ENCODE measurements around the gene GP1BA. TPM values are rescaled to one million over a fixed set of nuclear protein-coding genes. Genes with fewer than 3 reads are reported as not detected.
A peak's percentile ranks its signal among the peaks of the same experiment; 100 is the strongest.
"Not testable (repeated sequence)": the region's sequence is repeated elsewhere in the genome, so short reads cannot be mapped to it uniquely, and the experiment has no call there.

GP1BA gene
- total RNA-seq, 1 donor from 2014 or later, result 0.47 TPM

- Mint-ChIP-seq H3K4me1 (ENCODE audit: low read depth, unreplicated experiment) (peaks cover 4% of the 10 kb centered on the region), H3K4me3 (ENCODE audit: unreplicated experiment) (no peak overlapping the region), H3K27me3 (ENCODE audit: unreplicated experiment) (peaks cover 4% of the 10 kb centered on the region), H3K27ac (ENCODE audit: unreplicated experiment) (no peak overlapping the region), H3K36me3 (ENCODE audit: unreplicated experiment) (no peaks in the 10 kb centered on the region), H3K9me3 (ENCODE audit: unreplicated experiment) (no peaks in the 10 kb centered on the region)
- no peak for TF ChIP-seq CTCF (IDR thresholded peaks at IDR 0.05; ENCODE audit: partially characterized antibody, unreplicated experiment)
- DNase-seq, result no peak
Measured at GRCh38 chr17:4920351-4921048, 11.6 kb upstream of the GP1BA start.

GRCh38 chr17:4921320-4921719 lies 10.8 kb upstream of the GP1BA start:
- H3K36me3 Mint-ChIP-seq (ENCODE audit: unreplicated experiment), result no peaks in the 10 kb centered on the region
- no peak for DNase-seq
- H3K9me3 Mint-ChIP-seq (ENCODE audit: unreplicated experiment), result no peaks in the 10 kb centered on the region
- no peak overlapping the region for H3K27ac Mint-ChIP-seq (ENCODE audit: unreplicated experiment)
- no peak for TF ChIP-seq CTCF (IDR thresholded peaks at IDR 0.05; ENCODE audit: partially characterized antibody, unreplicated experiment)
- H3K4me3 Mint-ChIP-seq (ENCODE audit: unreplicated experiment), result no peak overlapping the region
- peaks cover 4% of the 10 kb centered on the region for H3K4me1 Mint-ChIP-seq (ENCODE audit: low read depth, unreplicated experiment)
- H3K27me3 Mint-ChIP-seq (ENCODE audit: unreplicated experiment), result peaks cover 4% of the 10 kb centered on the region

- H3K27ac Mint-ChIP-seq (ENCODE audit: unreplicated experiment), result not testable (repeated sequence)
Measured at GRCh38 chr17:4926577-4927335, 5.3 kb upstream of the GP1BA start.

GRCh38 chr17:4928881-4929280 lies 3.2 kb upstream of the GP1BA start:
- H3K27me3 Mint-ChIP-seq (ENCODE audit: unreplicated experiment), result peaks cover 8% of the 10 kb centered on the region
- no peak overlapping the region for H3K27ac Mint-ChIP-seq (ENCODE audit: unreplicated experiment)
- DNase-seq, result no peak
- peaks cover 3% of the 10 kb centered on the region for H3K9me3 Mint-ChIP-seq (ENCODE audit: unreplicated experiment)
- H3K4me3 Mint-ChIP-seq (ENCODE audit: unreplicated experiment), result no peak overlapping the region
- H3K36me3 Mint-ChIP-seq (ENCODE audit: unreplicated experiment), result peaks cover 8% of the 10 kb centered on the region
- no peaks in the 10 kb centered on the region for H3K4me1 Mint-ChIP-seq (ENCODE audit: low read depth, unreplicated experiment)
- no peak for TF ChIP-seq CTCF (IDR thresholded peaks at IDR 0.05; ENCODE audit: partially characterized antibody, unreplicated experiment)

More at GRCh38 chr17:4926577-4927335, 5.3 kb upstream of the GP1BA start:
- not testable (repeated sequence) for H3K4me1 Mint-ChIP-seq (ENCODE audit: low read depth, unreplicated experiment); H3K36me3 Mint-ChIP-seq (ENCODE audit: unreplicated experiment); H3K9me3 Mint-ChIP-seq (ENCODE audit: unreplicated experiment); DNase-seq; H3K27me3 Mint-ChIP-seq (ENCODE audit: unreplicated experiment)
- peak overlapping the region; percentile 9 for H3K4me3 Mint-ChIP-seq (ENCODE audit: unreplicated experiment)

GRCh38 chr17:4932756-4933155 lies 679 bp downstream of the GP1BA start:
- no peak for TF ChIP-seq CTCF (IDR thresholded peaks at IDR 0.05; ENCODE audit: partially characterized antibody, unreplicated experiment)
- Mint-ChIP-seq H3K27ac (ENCODE audit: unreplicated experiment) (no peak overlapping the region), H3K36me3 (ENCODE audit: unreplicated experiment) (peaks cover 8% of the 10 kb centered on the region), H3K27me3 (ENCODE audit: unreplicated experiment) (peaks cover 8% of the 10 kb centered on the region), H3K4me3 (ENCODE audit: unreplicated experiment) (no peak overlapping the region), H3K9me3 (ENCODE audit: unreplicated experiment) (peaks cover 4% of the 10 kb centered on the region), H3K4me1 (ENCODE audit: low read depth, unreplicated experiment) (no peaks in the 10 kb centered on the region)
- DNase-seq, result no peak
